ENCODE data around the gene ABCA5. TPM values are rescaled to one million over a fixed set of nuclear protein-coding genes. Genes with fewer than 3 reads are reported as not detected.

The ABCA5 gene
- polyA plus RNA-seq, 1 donor from 2014 or later = 91.7 TPM

DNA sequence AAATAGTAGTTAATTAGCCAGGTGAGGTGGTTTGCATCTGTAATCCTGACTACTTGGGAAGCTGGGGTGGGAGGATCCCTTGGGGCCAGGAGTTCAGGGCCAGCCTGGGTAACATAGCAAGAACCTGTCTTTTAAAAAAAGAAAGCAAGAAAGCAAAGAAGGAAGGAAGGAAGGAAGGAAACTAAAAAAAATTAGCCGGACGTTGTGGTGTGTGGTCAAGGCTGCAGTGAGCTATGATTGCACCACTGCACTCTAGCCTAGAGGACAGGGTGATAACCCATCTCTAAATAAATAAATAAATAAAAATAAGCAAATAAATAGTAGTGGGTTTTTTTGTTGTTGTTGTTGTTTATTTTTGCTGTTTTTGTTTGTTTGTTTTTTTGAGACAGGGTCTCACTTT is 48.3 kb upstream of the ABCA5 start (continued):
- TF ChIP-seq, protein P1, sequence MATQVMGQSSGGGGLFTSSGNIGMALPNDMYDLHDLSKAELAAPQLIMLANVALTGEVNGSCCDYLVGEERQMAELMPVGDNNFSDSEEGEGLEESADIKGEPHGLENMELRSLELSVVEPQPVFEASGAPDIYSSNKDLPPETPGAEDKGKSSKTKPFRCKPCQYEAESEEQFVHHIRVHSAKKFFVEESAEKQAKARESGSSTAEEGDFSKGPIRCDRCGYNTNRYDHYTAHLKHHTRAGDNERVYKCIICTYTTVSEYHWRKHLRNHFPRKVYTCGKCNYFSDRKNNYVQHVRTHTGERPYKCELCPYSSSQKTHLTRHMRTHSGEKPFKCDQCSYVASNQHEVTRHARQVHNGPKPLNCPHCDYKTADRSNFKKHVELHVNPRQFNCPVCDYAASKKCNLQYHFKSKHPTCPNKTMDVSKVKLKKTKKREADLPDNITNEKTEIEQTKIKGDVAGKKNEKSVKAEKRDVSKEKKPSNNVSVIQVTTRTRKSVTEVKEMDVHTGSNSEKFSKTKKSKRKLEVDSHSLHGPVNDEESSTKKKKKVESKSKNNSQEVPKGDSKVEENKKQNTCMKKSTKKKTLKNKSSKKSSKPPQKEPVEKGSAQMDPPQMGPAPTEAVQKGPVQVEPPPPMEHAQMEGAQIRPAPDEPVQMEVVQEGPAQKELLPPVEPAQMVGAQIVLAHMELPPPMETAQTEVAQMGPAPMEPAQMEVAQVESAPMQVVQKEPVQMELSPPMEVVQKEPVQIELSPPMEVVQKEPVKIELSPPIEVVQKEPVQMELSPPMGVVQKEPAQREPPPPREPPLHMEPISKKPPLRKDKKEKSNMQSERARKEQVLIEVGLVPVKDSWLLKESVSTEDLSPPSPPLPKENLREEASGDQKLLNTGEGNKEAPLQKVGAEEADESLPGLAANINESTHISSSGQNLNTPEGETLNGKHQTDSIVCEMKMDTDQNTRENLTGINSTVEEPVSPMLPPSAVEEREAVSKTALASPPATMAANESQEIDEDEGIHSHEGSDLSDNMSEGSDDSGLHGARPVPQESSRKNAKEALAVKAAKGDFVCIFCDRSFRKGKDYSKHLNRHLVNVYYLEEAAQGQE (IDR thresholded peaks at IDR 0.05; ENCODE audit: borderline replicate concordance) = no peak

DNA sequence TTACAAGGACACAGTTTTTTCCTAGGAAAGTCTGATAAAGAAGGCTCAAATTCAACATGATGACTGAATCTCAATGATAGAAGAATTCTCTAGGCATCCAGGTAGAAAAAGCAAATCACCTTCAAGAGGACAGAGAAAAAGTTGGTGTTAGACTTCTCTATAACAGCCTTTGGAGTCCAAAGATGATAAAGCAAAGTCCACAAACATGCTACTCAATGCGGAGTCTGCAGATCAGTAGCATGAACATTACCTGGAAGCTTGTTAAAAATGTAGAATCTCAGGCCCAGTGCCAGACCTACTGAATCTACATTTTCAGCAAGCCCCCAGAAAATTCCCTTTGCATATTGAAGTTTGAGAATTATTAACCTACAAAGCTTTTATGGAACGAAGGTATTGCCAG is 46.1 kb upstream of the ABCA5 start:
- no peak for TF ChIP-seq MXI1 (conservative IDR thresholded peaks at IDR 0.05; ENCODE audit: poor library complexity, severe bottlenecking)
- TF ChIP-seq POLR2AphosphoS5 (IDR thresholded peaks at IDR 0.05) = no peak
- TF ChIP-seq TAF1 (IDR thresholded peaks at IDR 0.05; ENCODE audit: low read depth) = no peak
- no peak for TF ChIP-seq RAD21 (conservative IDR thresholded peaks at IDR 0.05)
- Histone ChIP-seq H3K9me3 (ENCODE audit: low read length) (no peaks in the 10 kb centered on the region), H3F3A (ENCODE audit: insufficient read depth, low read length, poor library complexity, severe bottlenecking) (no peaks in the 10 kb centered on the region), H4K20me1 (ENCODE audit: insufficient read depth) (no peaks in the 10 kb centered on the region), H3K36me3 (ENCODE audit: insufficient read depth, low read length) (no peaks in the 10 kb centered on the region), H3K4me2 (ENCODE audit: low read length) (no peak overlapping the region), H3K9me2 (ENCODE audit: insufficient read depth, low read length) (no peaks in the 10 kb centered on the region), H3K79me2 (replicated peaks; ENCODE audit: insufficient read depth, low read length) (no peaks in the 10 kb centered on the region), H3K4me3 (ENCODE audit: low read length) (no peak overlapping the region), H2AFZ (ENCODE audit: low read depth, low read length) (no peak overlapping the region), H3K9ac (ENCODE audit: low read length) (no peak overlapping the region), H3K27me3 (ENCODE audit: insufficient read depth, low read depth, low read length) (no peaks in the 10 kb centered on the region), H3K27ac (ENCODE audit: low read length) (no peak overlapping the region)

DNA sequence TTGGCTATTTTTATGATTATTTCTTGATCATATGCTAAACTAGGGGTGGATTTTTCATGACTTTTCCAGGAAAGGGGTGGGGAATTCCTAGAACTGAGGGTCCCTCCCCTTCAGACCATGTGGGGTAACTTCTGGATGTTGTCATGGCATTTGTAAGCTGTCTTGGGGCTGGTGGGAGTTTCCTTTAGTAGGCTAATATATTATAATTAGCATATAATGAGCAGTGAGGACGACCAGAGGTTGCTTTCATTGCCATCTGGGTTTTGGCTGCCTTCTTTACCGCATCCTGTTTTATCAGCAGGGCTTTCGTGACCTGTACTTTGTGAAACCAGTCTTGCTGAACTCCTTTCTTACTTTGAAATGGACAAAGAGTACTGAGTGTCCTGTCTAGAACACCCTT is 40.4 kb upstream of the ABCA5 start:
- H4K20me1 ChIP-seq (ENCODE audit: insufficient read depth) = no peaks in the 10 kb centered on the region
- H3F3A ChIP-seq (ENCODE audit: insufficient read depth, low read length, poor library complexity, severe bottlenecking) = no peaks in the 10 kb centered on the region
- H3K27ac ChIP-seq (ENCODE audit: low read length) = no peak overlapping the region
- no peaks in the 10 kb centered on the region for H3K36me3 ChIP-seq (ENCODE audit: insufficient read depth, low read length)
- no peaks in the 10 kb centered on the region for H3K9me2 ChIP-seq (ENCODE audit: insufficient read depth, low read length)
- no peaks in the 10 kb centered on the region for H3K9me3 ChIP-seq (ENCODE audit: low read length)
- H3K4me2 ChIP-seq (ENCODE audit: low read length) = no peak overlapping the region
- H3K79me2 ChIP-seq (replicated peaks; ENCODE audit: insufficient read depth, low read length) = no peaks in the 10 kb centered on the region
- H3K9ac ChIP-seq (ENCODE audit: low read length) = no peak overlapping the region
- no peak for TF ChIP-seq SMC3 (conservative IDR thresholded peaks at IDR 0.05; ENCODE audit: poor library complexity)
- no peak for TF ChIP-seq TAF1 (IDR thresholded peaks at IDR 0.05; ENCODE audit: low read depth)
- no peaks in the 10 kb centered on the region for H3K27me3 ChIP-seq (ENCODE audit: insufficient read depth, low read depth, low read length)
- no peak overlapping the region for H3K4me3 ChIP-seq (ENCODE audit: low read length)
- no peak overlapping the region for H2AFZ ChIP-seq (ENCODE audit: low read depth, low read length)

DNA sequence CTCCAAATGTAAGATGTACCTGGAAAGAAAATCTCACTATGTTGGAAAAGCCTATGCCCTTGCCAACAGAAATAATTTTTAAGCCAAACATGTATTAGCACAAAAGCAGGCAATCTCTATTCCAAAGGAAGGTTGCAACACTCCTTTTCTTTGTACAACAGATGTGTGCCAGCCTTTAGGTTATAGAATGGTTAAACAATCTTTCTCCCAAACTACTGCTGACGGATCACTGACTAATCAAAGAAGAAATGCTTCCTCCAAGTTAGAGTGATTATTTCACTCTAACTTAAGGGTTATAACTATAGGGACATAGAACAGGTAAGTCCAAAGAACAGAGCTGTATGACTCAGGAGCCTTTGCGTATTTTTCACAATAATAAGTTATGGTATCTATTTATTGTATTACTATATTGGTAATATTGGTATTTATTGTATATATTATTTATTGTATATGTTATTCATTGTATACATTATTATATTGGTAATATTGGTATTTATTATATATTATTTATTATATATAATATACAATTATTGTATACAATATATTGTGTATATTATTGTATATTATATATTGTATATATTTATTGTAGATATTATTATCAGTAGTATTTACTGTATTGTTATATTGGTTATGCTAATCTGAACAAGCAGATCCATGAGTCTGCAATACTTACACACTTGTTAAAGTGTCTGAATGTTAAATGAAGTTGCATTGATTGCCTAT is 36.7 kb upstream of the ABCA5 start:
- Histone ChIP-seq H4K20me1 (ENCODE audit: insufficient read depth) (no peaks in the 10 kb centered on the region), H3K4me3 (ENCODE audit: low read length) (no peak overlapping the region), H3K9me2 (ENCODE audit: insufficient read depth, low read length) (no peaks in the 10 kb centered on the region), H3K36me3 (ENCODE audit: insufficient read depth, low read length) (no peaks in the 10 kb centered on the region), H3K9me3 (ENCODE audit: low read length) (no peaks in the 10 kb centered on the region), H3F3A (ENCODE audit: insufficient read depth, low read length, poor library complexity, severe bottlenecking) (no peaks in the 10 kb centered on the region), H3K79me2 (replicated peaks; ENCODE audit: insufficient read depth, low read length) (no peaks in the 10 kb centered on the region), H3K9ac (ENCODE audit: low read length) (no peak overlapping the region), H3K27me3 (ENCODE audit: insufficient read depth, low read depth, low read length) (no peaks in the 10 kb centered on the region), H2AFZ (ENCODE audit: low read depth, low read length) (no peak overlapping the region), H3K27ac (ENCODE audit: low read length) (no peak overlapping the region), H3K4me2 (ENCODE audit: low read length) (no peak overlapping the region)
- no peak for TF ChIP-seq MXI1 (conservative IDR thresholded peaks at IDR 0.05; ENCODE audit: poor library complexity, severe bottlenecking)
- TF ChIP-seq, protein P1 (IDR thresholded peaks at IDR 0.05; ENCODE audit: borderline replicate concordance) = no peak
- TF ChIP-seq EZH2 (IDR thresholded peaks at IDR 0.05; ENCODE audit: borderline replicate concordance, insufficient read depth, low read length, poor library complexity, severe bottlenecking) = no peak
- no peak for TF ChIP-seq SMC3 (conservative IDR thresholded peaks at IDR 0.05; ENCODE audit: poor library complexity)
- TF ChIP-seq EP300 (conservative IDR thresholded peaks at IDR 0.05; ENCODE audit: poor library complexity, severe bottlenecking) = no peak
- TF ChIP-seq, protein P2, sequence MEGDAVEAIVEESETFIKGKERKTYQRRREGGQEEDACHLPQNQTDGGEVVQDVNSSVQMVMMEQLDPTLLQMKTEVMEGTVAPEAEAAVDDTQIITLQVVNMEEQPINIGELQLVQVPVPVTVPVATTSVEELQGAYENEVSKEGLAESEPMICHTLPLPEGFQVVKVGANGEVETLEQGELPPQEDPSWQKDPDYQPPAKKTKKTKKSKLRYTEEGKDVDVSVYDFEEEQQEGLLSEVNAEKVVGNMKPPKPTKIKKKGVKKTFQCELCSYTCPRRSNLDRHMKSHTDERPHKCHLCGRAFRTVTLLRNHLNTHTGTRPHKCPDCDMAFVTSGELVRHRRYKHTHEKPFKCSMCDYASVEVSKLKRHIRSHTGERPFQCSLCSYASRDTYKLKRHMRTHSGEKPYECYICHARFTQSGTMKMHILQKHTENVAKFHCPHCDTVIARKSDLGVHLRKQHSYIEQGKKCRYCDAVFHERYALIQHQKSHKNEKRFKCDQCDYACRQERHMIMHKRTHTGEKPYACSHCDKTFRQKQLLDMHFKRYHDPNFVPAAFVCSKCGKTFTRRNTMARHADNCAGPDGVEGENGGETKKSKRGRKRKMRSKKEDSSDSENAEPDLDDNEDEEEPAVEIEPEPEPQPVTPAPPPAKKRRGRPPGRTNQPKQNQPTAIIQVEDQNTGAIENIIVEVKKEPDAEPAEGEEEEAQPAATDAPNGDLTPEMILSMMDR (IDR thresholded peaks at IDR 0.05; ENCODE audit: poor library complexity, severe bottlenecking) = no peak
- TF ChIP-seq TAF1 (IDR thresholded peaks at IDR 0.05; ENCODE audit: low read depth) = no peak
- no peak for TF ChIP-seq RAD21 (conservative IDR thresholded peaks at IDR 0.05)
- no peak for TF ChIP-seq POLR2AphosphoS5 (IDR thresholded peaks at IDR 0.05)
